ENCODE data around the gene ATP5F1D. TPM values are rescaled to one million over a fixed set of nuclear protein-coding genes. Genes with fewer than 3 reads are reported as not detected.

ATP5F1D gene
- total RNA-seq, 4 donors from 2014 or later = 102 to 205 (median 137) TPM

DNA sequence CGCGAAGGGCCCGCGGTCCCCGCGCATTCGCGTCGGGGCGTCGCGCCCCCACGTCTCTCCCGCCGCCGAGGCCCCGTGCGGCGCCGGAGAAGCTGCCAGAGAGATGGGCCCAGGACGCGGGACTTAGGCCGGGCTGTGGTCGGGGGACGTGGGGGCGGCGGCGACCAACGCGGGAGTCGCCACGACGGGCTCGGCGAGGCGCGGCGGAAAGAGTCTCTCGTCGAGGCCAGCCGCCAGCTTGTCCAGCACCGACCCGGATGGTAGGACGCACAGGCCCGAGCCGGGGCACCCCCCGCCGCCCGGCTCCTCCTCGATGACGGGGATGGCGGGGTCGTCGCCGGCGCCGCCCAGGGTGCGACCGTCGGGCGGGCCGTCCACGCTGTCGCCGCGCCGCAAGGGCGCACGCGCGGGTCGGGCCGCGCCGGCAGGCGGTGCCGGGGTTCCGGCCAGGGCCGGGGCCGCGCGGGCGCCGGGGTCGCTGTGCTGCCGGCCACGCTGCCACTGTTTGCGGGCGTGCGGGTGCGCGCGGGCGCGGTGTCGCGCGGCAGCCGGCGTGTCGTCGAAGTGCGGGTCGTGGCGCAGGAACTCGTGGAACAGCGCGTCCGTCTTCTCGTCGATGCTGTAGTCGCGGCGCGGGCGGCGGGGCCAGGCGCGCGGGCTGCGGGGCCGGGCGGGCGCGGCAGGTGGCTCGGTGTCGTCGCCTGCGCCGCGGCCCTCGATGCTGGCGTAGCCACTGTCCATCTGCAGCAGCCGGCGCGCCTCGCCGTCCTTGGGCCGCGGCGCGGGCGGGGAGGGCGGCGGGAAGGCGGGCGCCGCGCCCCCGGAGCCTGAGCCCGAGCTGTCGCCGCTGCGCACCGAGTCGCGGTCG lies 12.3 kb upstream of the ATP5F1D start:
- no peak overlapping the region for H3K27ac ChIP-seq
- H3K4me1 ChIP-seq = peaks cover 22% of the 10 kb centered on the region
- peaks cover 45% of the 10 kb centered on the region for H3K36me3 ChIP-seq
- no peaks in the 10 kb centered on the region for H3K9me3 ChIP-seq
- H3K4me3 ChIP-seq = no peak overlapping the region
- 97% methylated on average over 90 of the region's 158 CpGs for WGBS
- no peaks in the 10 kb centered on the region for H3K27me3 ChIP-seq
- DNase-seq (ENCODE audit: low spot score in 2 of 2) = no peak
- TF ChIP-seq POLR2A (IDR thresholded peaks at IDR 0.05) = no peak
- TF ChIP-seq, protein P1, sequence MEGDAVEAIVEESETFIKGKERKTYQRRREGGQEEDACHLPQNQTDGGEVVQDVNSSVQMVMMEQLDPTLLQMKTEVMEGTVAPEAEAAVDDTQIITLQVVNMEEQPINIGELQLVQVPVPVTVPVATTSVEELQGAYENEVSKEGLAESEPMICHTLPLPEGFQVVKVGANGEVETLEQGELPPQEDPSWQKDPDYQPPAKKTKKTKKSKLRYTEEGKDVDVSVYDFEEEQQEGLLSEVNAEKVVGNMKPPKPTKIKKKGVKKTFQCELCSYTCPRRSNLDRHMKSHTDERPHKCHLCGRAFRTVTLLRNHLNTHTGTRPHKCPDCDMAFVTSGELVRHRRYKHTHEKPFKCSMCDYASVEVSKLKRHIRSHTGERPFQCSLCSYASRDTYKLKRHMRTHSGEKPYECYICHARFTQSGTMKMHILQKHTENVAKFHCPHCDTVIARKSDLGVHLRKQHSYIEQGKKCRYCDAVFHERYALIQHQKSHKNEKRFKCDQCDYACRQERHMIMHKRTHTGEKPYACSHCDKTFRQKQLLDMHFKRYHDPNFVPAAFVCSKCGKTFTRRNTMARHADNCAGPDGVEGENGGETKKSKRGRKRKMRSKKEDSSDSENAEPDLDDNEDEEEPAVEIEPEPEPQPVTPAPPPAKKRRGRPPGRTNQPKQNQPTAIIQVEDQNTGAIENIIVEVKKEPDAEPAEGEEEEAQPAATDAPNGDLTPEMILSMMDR (IDR thresholded peaks at IDR 0.05) = no peak
- TF ChIP-seq EP300 (IDR thresholded peaks at IDR 0.05) = no peak
- no peak for TF ChIP-seq POLR2AphosphoS5 (IDR thresholded peaks at IDR 0.05)

DNA sequence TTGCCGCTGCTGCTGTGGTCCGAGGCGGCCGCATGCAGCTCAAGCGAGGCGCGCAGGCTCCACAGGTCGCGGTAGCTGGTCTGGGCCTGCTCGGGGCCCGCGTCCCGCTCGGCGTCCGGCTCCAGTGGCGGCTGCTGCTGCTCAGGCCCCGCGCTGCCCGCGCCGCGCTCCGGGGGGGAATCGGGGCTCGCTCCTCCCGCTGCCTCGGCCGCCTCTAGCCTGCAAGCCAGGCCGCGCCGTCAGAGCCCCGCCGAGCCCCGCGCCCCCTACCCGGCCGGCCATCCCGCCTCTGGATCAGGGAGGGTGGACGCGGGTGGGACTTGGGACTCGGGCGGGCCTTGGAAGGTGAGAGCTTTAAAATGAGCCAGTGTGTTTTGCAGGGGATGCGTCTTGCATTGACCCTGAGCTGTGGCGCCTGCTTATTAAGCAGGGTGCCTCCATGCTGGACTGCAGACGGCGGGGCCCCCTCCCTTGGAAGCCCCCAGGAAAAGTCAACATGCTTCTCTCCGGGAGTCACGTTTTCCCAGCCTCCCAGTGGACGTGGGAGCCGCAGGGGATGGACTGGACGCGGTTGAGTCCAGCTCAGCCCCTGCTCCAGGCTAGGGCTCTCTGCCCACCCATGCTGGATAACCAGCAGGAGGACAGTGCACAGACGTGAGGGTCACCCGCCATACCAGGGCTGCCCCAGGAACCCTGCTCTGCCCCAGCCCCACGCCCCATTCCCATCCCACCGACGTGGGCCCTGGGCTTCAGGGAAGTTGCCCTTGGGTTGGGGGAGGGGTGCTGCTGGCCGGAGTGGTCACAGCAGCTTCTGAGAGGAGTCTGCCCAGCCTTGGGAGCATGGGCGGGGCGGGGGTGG lies 11.4 kb upstream of the ATP5F1D start:
- Histone ChIP-seq H3K9me3 (no peaks in the 10 kb centered on the region), H3K27ac (no peak overlapping the region), H3K27me3 (no peaks in the 10 kb centered on the region), H3K36me3 (peaks cover 36% of the 10 kb centered on the region), H3K4me3 (no peak overlapping the region), H3K4me1 (peaks cover 22% of the 10 kb centered on the region)
- TF ChIP-seq POLR2A (IDR thresholded peaks at IDR 0.05) = no peak
- TF ChIP-seq, protein P1 (IDR thresholded peaks at IDR 0.05) = no peak
- TF ChIP-seq POLR2AphosphoS5 (IDR thresholded peaks at IDR 0.05) = no peak
- no peak for TF ChIP-seq EP300 (IDR thresholded peaks at IDR 0.05)
- WGBS = 74% methylated on average over 6 of the region's 61 CpGs
- DNase-seq (ENCODE audit: low spot score in 2 of 2) = no peak

DNA sequence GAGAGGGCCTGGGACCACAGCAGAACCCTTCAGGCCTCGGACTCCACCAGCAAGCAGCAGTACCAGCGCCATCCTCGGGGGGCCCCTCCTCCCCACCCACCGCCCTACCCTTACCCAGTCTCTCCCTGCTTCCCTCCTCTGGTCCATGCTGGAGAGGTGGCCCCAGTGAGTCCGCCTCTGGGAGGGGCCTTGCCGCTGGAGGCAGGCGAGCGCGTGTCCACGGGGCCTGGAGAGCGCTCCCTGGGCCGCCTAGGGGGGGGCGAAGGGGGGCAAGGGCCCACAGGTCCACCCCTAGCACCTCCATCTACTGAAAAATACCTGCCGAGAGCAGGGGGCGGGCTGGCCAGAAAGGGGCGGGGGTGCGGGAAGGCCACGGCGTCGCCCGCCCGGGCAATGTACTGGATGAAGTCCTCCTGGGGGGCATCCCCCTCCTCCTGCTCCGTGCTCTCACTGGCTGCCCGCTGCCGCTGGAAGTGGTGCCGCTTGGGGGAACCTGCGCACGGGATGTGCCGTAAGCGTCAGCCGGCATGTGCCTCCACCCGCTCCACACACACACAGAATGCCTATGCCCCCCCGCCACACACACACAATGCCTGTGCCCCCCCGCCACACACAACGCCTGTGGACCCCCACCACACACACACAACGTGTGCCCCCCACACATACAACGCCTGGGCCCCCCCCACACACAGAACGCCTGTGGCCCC lies 10.6 kb upstream of the ATP5F1D start:
- H3K9me3 ChIP-seq = no peaks in the 10 kb centered on the region
- peaks cover 23% of the 10 kb centered on the region for H3K4me1 ChIP-seq
- 80% methylated on average over 4 of the region's 38 CpGs for WGBS

DNA sequence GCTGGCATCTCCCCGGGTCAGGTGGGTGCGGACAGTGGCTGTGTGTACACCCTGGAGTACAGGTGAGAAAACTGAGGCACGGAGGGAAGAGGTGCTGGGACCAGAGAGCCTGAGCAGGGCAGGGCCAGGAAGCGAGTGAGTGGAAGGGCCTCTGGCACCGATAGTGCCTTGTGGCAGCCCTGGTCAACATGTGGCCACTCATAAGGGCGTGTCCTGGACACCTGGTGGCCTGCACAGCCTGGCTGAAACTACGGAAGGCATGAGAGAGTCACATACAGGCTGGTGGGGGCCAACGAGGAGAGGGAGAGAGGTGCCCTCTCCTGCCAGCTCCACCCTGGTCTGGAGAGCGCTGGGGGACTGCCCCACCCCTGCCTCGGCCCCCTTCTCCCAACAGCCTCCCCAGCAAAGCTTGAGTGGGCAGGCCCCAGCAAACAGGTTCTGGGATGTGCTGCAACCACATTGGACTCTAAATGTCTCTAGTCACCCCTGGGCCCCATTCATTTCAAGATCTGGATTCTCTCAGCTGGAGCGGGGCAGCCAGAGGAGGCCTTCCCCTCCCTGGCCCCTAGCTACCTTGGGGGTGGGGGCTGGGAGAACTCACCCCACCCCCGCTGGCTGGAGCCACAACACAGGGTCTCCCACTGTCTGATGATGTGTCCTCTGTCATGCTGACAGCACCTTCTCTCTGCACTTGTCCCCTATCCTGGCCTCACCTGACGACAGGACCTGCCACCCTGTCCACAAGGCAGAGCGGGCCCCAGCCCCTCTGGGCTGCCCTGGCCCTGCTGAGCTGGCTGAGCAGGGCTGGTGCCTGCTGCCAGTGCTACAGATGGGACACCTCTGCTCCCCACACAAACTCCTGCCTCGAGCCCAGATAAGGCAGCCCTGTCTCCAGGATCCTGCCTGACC lies 9.6 kb upstream of the ATP5F1D start:
- H3K4me1 ChIP-seq = peaks cover 33% of the 10 kb centered on the region
- WGBS = 69% methylated on average over 9 of the region's 15 CpGs

More for the DNA sequence above, 10.6 kb upstream of the ATP5F1D start:
- Histone ChIP-seq H3K36me3 (peaks cover 28% of the 10 kb centered on the region), H3K27ac (no peak overlapping the region), H3K4me3 (no peak overlapping the region), H3K27me3 (no peaks in the 10 kb centered on the region)
- TF ChIP-seq POLR2A (IDR thresholded peaks at IDR 0.05) (no peak), EP300 (IDR thresholded peaks at IDR 0.05) (no peak), POLR2AphosphoS5 (IDR thresholded peaks at IDR 0.05) (no peak)
- TF ChIP-seq, protein P1 (IDR thresholded peaks at IDR 0.05) = no peak
- no peak for DNase-seq (ENCODE audit: low spot score in 2 of 2)

More for the DNA sequence above, 9.6 kb upstream of the ATP5F1D start:
- Histone ChIP-seq H3K27ac (no peak overlapping the region), H3K4me3 (no peak overlapping the region), H3K9me3 (no peaks in the 10 kb centered on the region), H3K36me3 (peaks cover 18% of the 10 kb centered on the region), H3K27me3 (peaks cover 2% of the 10 kb centered on the region)
- no peak for DNase-seq (ENCODE audit: low spot score in 2 of 2)
- TF ChIP-seq POLR2A (IDR thresholded peaks at IDR 0.05) (no peak), POLR2AphosphoS5 (IDR thresholded peaks at IDR 0.05) (no peak), EP300 (IDR thresholded peaks at IDR 0.05) (no peak)
- TF ChIP-seq, protein P1 (IDR thresholded peaks at IDR 0.05) = no peak

Measured in suprapubic skin (tissue), 4 donors.